Erythroblast (primary cell): Measurements from ENCODE around the gene ELK3.

Experiments
- GATA1 ChIP-seq: IDR thresholded peaks from 2 replicates; pipeline ENCODE4 v1.6.1; 2011; ENCODE audit warnings: low read depth, mild to moderate bottlenecking, control low read depth, low read length, moderate library complexity
- POLR2A ChIP-seq: IDR thresholded peaks from 2 replicates; pipeline ENCODE4 v1.6.1; 2011; ENCODE audit warnings: mild to moderate bottlenecking, low read length

- no peak for TF ChIP-seq POLR2A
- TF ChIP-seq GATA1 = no peak
These were observed 39.0 kb downstream of the ELK3 start for GRCh38 chr12:96233168-96233567.
